HepG2 (cell line): ENCODE results near the gene TMEM164. TPM values are rescaled to one million over a fixed set of nuclear protein-coding genes. Genes with fewer than 3 reads are reported as not detected.

ENCODE experiments used
- ATAC-seq: fragments of 200-7000 bp; cut with Tn5 transposase; 3 replicates; pipeline ENCODE4 v1.9.1; 2020; ENCODE audit warnings: mild to moderate bottlenecking, moderate library complexity
- BruUV-seq: library from RNA; stranded (reverse); fragments of 400-500 nt; replicated peaks from 2 replicates; lab custom pipeline; 2021; lab: Mats Ljungman, UMichigan
- CTCF ChIA-PET: fragments of 300-600 bp; formaldehyde crosslinking; extraction: SDS; loops from one replicate; lab custom pipeline; 2021; ENCODE audit warnings: low total read pairs, inconsistent platforms, low intra/inter-chr PET ratio; lab: Yijun Ruan, JAX
- POLR2A ChIA-PET: fragments of 350-600 bp; sonication (Branson Sonifier 250); formaldehyde crosslinking; loops from one replicate; lab custom pipeline; 2020; ENCODE audit warnings: antibody characterized with exemption, inconsistent platforms; lab: Yijun Ruan, JAX
- DNase-seq: peaks from one replicate; pipeline ENCODE4 v3.0.0-alpha.2; 2015; ENCODE audit warnings: low spot score
- FAIRE-seq: peaks from 3 replicates; lab custom pipeline; 2011; peaks lifted over from hg19 to GRCh38; lab: Jason Lieb, UNC
- H2AFZ ChIP-seq: one replicate; pipeline ENCODE4 v1.6.1; 2011; ENCODE audit warnings: low read length, inconsistent platforms
- H3K27ac ChIP-seq: fragments of 300-600 bp; 3 replicates; pipeline ENCODE4 v1.8.0; 2011; ENCODE audit warnings: mixed run types, mild to moderate bottlenecking, mixed read lengths, low read length, inconsistent platforms; ENCODE audit not compliant: insufficient read depth; ENCODE audit errors: extremely low read length
- H3K27me3 ChIP-seq, 2 experiments: fragments of 200-600 bp in 1 of 2; 2 replicates in 1 of 2; 3 replicates in 1 of 2; pipeline versions ENCODE4 v1.6.0 to v1.8.0; 2011; ENCODE audit warnings: low read length in 2 of 2, mild to moderate bottlenecking in 2 of 2, moderate library complexity in 2 of 2, inconsistent platforms in 1 of 2; ENCODE audit not compliant: insufficient read depth in 2 of 2, control insufficient read depth in 1 of 2
- H3K36me3 ChIP-seq, 2 experiments: fragments of 200-600 bp in 1 of 2; replicated peaks in 1 of 2; 2 replicates in 1 of 2; 3 replicates in 1 of 2; pipeline versions ENCODE4 v1.5.1 to v1.8.0; 2011; ENCODE audit warnings: low read length in 2 of 2, inconsistent platforms in 1 of 2; ENCODE audit not compliant: insufficient read depth in 2 of 2, control insufficient read depth in 1 of 2
- H3K4me1 ChIP-seq: 2 replicates; pipeline ENCODE4 v1.5.1; 2012; ENCODE audit warnings: low read length, inconsistent platforms; ENCODE audit not compliant: insufficient read depth
- H3K4me2 ChIP-seq: 2 replicates; pipeline ENCODE4 v1.6.0; 2011; ENCODE audit warnings: low read depth, low read length, inconsistent platforms
- H3K4me3 ChIP-seq, 3 experiments: fragments of 200-600 bp in 1 of 3; sonication (generic), shearing (Covaris generic) in 1 of 3; replicated peaks in 1 of 3; 2 replicates each; pipeline ENCODE4 v1.5.1; 2011 to 2016; ENCODE audit warnings: low read length in 3 of 3, inconsistent platforms in 2 of 3, low read depth in 2 of 3, mild to moderate bottlenecking in 2 of 3, control low read depth in 1 of 3, mixed read lengths in 1 of 3; ENCODE audit not compliant: insufficient read depth in 1 of 3
- H3K79me2 ChIP-seq: one replicate; pipeline ENCODE4 v1.6.1; 2011; ENCODE audit warnings: low read length, inconsistent platforms; ENCODE audit not compliant: insufficient read depth
- H3K9ac ChIP-seq: 2 replicates; pipeline ENCODE4 v1.6.0; 2011; ENCODE audit warnings: mild to moderate bottlenecking, low read depth, low read length, inconsistent platforms; ENCODE audit not compliant: insufficient read depth
- H3K9me3 ChIP-seq: 2 replicates; pipeline ENCODE4 v1.5.1; 2012; ENCODE audit warnings: mild to moderate bottlenecking, low read length
- H4K20me1 ChIP-seq: 2 replicates; pipeline ENCODE4 v1.6.0; 2011; ENCODE audit warnings: inconsistent platforms, mild to moderate bottlenecking, low read length, moderate library complexity; ENCODE audit not compliant: insufficient read depth
- DNMT1 ChIP-seq: sonication (generic); formaldehyde crosslinking; IDR thresholded peaks from 2 replicates; pipeline ENCODE4 v1.5.1; 2020; ENCODE audit warnings: mild to moderate bottlenecking, missing genetic modification reagents
- PCBP2 ChIP-seq: fragments of 200-400 bp; formaldehyde crosslinking; optimal IDR thresholded peaks from 2 replicates; pipeline ENCODE3; 2018; ENCODE audit warnings: low read length, low read depth; ENCODE audit not compliant: poor library complexity, severe bottlenecking
- PHF20 ChIP-seq: sonication (generic); formaldehyde crosslinking; IDR thresholded peaks from 2 replicates; pipeline ENCODE4 v1.5.0; 2020; ENCODE audit warnings: mild to moderate bottlenecking, missing genetic modification reagents
- PHF8 ChIP-seq: sonication (generic); formaldehyde crosslinking; IDR thresholded peaks from 2 replicates; pipeline ENCODE4 v1.5.0; 2020; ENCODE audit warnings: missing genetic modification reagents
- ZBTB42 ChIP-seq: sonication (generic); formaldehyde crosslinking; IDR thresholded peaks from 2 replicates; pipeline ENCODE4 v1.5.0; 2020; ENCODE audit warnings: mild to moderate bottlenecking, missing genetic modification reagents
- ZNF720 ChIP-seq: sonication (generic); formaldehyde crosslinking; IDR thresholded peaks from 2 replicates; pipeline ENCODE4 v1.4.0; 2020; ENCODE audit warnings: missing genetic modification reagents
- WGBS: methylation state at CpG from one replicate; pipeline ENCODE4 v1.1.6; 2017; ENCODE audit warnings: low lambda C conversion rate; 5-methylcytosine and 5-hydroxymethylcytosine counted together
- in situ Hi-C: cut with HindIII; loops from 2 replicates; pipeline ENCODE4 v1.10.0; 2017; ENCODE audit warnings: low pct_unique_long_range_greater_than_20kb; ENCODE audit not compliant: extremely low pct_ligation_motif_present
- intact Hi-C: fragments of 100-400 bp; cut with micrococcal nuclease; formaldehyde crosslinking; loops from one replicate; pipeline ENCODE4 v1.10.0; 2022; ENCODE audit not compliant: unreplicated experiment
- polyA plus RNA-seq, 8 experiments: library from polyadenylated mRNA; depleted of rRNA in 3 of 8; stranded (reverse) in 7 of 8; unstranded in 1 of 8; fragments of >200 nt; fragmentation: Illumina TruSeq in 4 of 8; extraction: Trizol in 4 of 8; gene quantifications; 2 replicates each; pipeline versions ENCODE4 v1.2.1 to v1.2.3, GENCODE V29; 2011 to 2016; ENCODE audit warnings: low read depth in 4 of 8, missing spikeins in 1 of 8, mixed read lengths in 1 of 8; ENCODE audit not compliant: insufficient read depth in 1 of 8
- total RNA-seq, 5 experiments: library from RNA; depleted of rRNA; stranded (reverse); fragments of >200 nt; fragmentation: Illumina TruSeq; extraction: Trizol; gene quantifications; 2 replicates each; pipeline ENCODE4 v1.2.3, GENCODE V29; 2016; ENCODE audit warnings: low read depth in 1 of 5
- TF ChIP-seq, protein P1 (sequence below): sonication (generic); formaldehyde crosslinking; IDR thresholded peaks from 2 replicates; pipeline ENCODE4 v1.4.0; 2020; ENCODE audit warnings: mild to moderate bottlenecking, missing genetic modification reagents
- TF ChIP-seq, protein P2 (sequence below): sonication (generic); formaldehyde crosslinking; IDR thresholded peaks from 2 replicates; pipeline ENCODE4 v1.8.1; 2023; ENCODE audit warnings: mild to moderate bottlenecking, moderate library complexity, missing genetic modification reagents
- TF ChIP-seq, protein P3 (sequence below): sonication (generic); formaldehyde crosslinking; IDR thresholded peaks from 2 replicates; pipeline ENCODE4 v1.4.0; 2020; ENCODE audit warnings: missing genetic modification reagents
- TF ChIP-seq, protein P4 (sequence below): sonication (generic); formaldehyde crosslinking; IDR thresholded peaks from 2 replicates; pipeline ENCODE4 v1.4.0; 2020; ENCODE audit warnings: missing genetic modification reagents

TMEM164 gene
- total and polyA plus RNA-seq, 2 of the 13 experiments (the other 11 are each of a cell fraction or from before 2014, with no cell fraction given), result 5.8 to 13.2 TPM

DNA sequence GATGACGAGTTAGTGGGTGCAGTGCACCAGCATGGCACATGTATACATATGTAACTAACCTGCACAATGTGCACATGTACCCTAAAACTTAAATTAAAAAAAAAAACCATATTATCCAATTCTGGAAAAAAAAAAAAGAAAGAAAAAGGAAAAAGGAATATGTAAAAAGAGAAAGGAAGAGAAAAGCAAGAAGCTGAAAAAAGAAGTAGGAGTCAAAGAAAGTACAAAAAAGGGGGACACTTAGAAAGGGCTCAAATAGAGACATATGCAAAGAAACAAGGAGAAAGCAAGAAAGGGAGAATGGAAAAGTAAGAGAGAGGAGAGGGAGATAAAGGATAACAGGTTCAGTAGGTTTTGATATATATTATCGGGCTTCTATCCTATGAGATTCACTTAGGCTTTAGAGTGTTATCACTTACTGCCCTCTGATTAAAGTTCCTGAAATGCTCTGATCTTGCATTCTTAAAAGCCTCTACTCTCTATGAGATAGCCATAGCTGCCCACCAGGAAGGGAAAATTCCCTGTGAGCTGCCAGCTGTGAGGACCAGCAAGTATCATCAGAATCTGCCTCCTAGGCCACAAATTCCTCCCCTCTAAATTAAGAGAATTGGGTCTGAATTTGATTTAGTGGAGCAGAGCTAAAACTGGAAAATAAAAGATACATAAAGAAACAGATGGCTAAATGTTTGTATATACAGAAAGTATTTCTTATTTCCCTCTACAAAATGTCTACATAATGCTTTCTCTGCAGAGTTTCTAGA is 219.8 kb downstream of the TMEM164 start:
- no peak overlapping the region for H2AFZ ChIP-seq
- no peaks in the 10 kb centered on the region for H3K36me3 ChIP-seq
- CTCF ChIA-PET, result no interaction called here
- no peaks in the 10 kb centered on the region for H3K9me3 ChIP-seq
- 97% methylated on average over 2 of the region's 2 CpGs for WGBS
- H3K4me2 ChIP-seq, result no peak overlapping the region
- ATAC-seq (no peak), DNase-seq (no peak), FAIRE-seq (no peak)
- no peak overlapping the region for H3K4me3 ChIP-seq
- in situ Hi-C loops, result no loop called here
- no peaks in the 10 kb centered on the region for H3K4me1 ChIP-seq
- POLR2A ChIA-PET, result no interaction called here
- no peak overlapping the region for H3K27ac ChIP-seq
- no peaks in the 10 kb centered on the region for H4K20me1 ChIP-seq
- intact Hi-C loops, result no loop called here
- TF ChIP-seq, protein P1, sequence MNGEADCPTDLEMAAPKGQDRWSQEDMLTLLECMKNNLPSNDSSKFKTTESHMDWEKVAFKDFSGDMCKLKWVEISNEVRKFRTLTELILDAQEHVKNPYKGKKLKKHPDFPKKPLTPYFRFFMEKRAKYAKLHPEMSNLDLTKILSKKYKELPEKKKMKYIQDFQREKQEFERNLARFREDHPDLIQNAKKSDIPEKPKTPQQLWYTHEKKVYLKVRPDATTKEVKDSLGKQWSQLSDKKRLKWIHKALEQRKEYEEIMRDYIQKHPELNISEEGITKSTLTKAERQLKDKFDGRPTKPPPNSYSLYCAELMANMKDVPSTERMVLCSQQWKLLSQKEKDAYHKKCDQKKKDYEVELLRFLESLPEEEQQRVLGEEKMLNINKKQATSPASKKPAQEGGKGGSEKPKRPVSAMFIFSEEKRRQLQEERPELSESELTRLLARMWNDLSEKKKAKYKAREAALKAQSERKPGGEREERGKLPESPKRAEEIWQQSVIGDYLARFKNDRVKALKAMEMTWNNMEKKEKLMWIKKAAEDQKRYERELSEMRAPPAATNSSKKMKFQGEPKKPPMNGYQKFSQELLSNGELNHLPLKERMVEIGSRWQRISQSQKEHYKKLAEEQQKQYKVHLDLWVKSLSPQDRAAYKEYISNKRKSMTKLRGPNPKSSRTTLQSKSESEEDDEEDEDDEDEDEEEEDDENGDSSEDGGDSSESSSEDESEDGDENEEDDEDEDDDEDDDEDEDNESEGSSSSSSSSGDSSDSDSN (CRISPR knock-in tag), result no peak
- TF ChIP-seq PCBP2 (no peak), DNMT1 (CRISPR knock-in tag) (no peak), PHF8 (CRISPR knock-in tag) (no peak), ZBTB42 (CRISPR knock-in tag) (no peak), PHF20 (CRISPR knock-in tag) (no peak), ZNF720 (CRISPR knock-in tag) (no peak)
- TF ChIP-seq, protein P2, sequence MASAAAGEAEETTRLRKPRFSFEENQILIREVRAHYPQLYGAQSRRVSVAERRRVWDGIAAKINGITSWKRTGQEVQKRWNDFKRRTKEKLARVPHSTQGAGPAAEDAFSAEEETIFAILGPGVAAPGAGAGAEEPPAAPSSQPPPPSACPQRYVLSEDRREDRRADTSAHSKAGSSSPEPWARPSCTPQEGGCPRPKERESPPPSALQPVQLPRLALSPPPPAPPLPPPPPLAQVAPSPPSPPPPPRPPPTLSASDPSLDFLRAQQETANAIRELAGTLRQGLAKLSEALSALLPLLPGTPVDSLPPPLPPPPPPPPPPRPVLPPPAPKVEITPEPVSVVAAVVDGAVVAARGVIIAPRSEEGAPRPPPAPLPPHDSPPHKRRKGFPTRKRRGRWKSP, result no peak
- TF ChIP-seq, protein P3, sequence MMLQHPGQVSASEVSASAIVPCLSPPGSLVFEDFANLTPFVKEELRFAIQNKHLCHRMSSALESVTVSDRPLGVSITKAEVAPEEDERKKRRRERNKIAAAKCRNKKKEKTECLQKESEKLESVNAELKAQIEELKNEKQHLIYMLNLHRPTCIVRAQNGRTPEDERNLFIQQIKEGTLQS, result no peak
- TF ChIP-seq, protein P4, sequence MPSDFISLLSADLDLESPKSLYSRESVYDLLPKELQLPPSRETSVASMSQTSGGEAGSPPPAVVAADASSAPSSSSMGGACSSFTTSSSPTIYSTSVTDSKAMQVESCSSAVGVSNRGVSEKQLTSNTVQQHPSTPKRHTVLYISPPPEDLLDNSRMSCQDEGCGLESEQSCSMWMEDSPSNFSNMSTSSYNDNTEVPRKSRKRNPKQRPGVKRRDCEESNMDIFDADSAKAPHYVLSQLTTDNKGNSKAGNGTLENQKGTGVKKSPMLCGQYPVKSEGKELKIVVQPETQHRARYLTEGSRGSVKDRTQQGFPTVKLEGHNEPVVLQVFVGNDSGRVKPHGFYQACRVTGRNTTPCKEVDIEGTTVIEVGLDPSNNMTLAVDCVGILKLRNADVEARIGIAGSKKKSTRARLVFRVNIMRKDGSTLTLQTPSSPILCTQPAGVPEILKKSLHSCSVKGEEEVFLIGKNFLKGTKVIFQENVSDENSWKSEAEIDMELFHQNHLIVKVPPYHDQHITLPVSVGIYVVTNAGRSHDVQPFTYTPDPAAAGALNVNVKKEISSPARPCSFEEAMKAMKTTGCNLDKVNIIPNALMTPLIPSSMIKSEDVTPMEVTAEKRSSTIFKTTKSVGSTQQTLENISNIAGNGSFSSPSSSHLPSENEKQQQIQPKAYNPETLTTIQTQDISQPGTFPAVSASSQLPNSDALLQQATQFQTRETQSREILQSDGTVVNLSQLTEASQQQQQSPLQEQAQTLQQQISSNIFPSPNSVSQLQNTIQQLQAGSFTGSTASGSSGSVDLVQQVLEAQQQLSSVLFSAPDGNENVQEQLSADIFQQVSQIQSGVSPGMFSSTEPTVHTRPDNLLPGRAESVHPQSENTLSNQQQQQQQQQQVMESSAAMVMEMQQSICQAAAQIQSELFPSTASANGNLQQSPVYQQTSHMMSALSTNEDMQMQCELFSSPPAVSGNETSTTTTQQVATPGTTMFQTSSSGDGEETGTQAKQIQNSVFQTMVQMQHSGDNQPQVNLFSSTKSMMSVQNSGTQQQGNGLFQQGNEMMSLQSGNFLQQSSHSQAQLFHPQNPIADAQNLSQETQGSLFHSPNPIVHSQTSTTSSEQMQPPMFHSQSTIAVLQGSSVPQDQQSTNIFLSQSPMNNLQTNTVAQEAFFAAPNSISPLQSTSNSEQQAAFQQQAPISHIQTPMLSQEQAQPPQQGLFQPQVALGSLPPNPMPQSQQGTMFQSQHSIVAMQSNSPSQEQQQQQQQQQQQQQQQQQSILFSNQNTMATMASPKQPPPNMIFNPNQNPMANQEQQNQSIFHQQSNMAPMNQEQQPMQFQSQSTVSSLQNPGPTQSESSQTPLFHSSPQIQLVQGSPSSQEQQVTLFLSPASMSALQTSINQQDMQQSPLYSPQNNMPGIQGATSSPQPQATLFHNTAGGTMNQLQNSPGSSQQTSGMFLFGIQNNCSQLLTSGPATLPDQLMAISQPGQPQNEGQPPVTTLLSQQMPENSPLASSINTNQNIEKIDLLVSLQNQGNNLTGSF (CRISPR knock-in tag), result no peak
- no peaks in the 10 kb centered on the region for H3K27me3 ChIP-seq
- H3K79me2 ChIP-seq, result no peaks in the 10 kb centered on the region
- no peak overlapping the region for H3K9ac ChIP-seq
- no TSS peak for BruUV-seq
